ENCODE measurements around the gene MERTK. TPM values are rescaled to one million over a fixed set of nuclear protein-coding genes. Genes with fewer than 3 reads are reported as not detected.

The MERTK gene
- total RNA-seq, 5 donors from 2014 or later (not counting 1 experiment from before 2014, with no cell fraction given) = 0.12 to 0.73 (median 0.33) TPM

DNA sequence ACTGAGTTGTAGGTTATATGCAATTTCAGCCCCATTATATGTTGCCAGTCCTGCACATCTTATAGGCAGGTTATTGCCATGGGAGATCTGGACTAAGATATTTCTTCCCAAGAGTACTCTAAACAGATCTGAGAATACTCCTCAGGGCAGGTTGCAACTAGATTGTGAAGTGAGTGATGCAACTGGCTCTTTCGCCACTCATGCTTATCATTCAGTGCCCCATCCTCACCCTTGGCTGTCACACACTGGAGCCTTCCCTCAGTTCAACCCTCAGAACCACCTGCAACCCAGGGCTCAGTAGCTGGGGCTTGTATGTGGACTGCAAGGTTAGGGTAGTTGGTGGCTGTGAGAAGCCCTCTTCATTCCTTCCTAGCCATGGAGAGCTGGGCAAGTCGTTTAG, 14.1 kb downstream of the MERTK start:
- no peaks in the 10 kb centered on the region for H3K27me3 ChIP-seq (replicated peaks in 1 of 2; ENCODE audit: control insufficient read depth in 2 of 2, extremely low read depth in 1 of 2, insufficient read depth in 2 of 2, low read length in 1 of 2)
- WGBS (ENCODE audit: insufficient coverage) = no CpG with 5 or more reads among the region's 2 CpGs
- no peaks in the 10 kb centered on the region for H3K9me3 ChIP-seq
- CTCF ChIA-PET = no interaction called here
- Mint-ChIP-seq H3K36me3 (no peaks in the 10 kb centered on the region), H3K27ac (no peak overlapping the region), H3K9me3 (no peaks in the 10 kb centered on the region), H3K27me3 (no peaks in the 10 kb centered on the region), H3K4me1 (no peaks in the 10 kb centered on the region), H3K4me3 (no peak overlapping the region)
- no peaks in the 10 kb centered on the region for H3K4me1 ChIP-seq (ENCODE audit: control insufficient read depth in 1 of 2, extremely low read depth in 1 of 2, insufficient read depth in 2 of 2, low read length in 2 of 2)
- POLR2A ChIA-PET = no interaction called here
- no peak overlapping the region for H3K4me3 ChIP-seq (ENCODE audit: control insufficient read depth in 1 of 2, extremely low read depth in 1 of 2, low read length in 1 of 2)
- ATAC-seq (replicated peaks in 1 of 4) (no peak), DNase-seq (no peak)
- H3K36me3 ChIP-seq (ENCODE audit: control insufficient read depth in 2 of 2, extremely low read depth in 1 of 2, insufficient read depth in 1 of 2, low read length in 1 of 2) = no peaks in the 10 kb centered on the region
- H3K27ac ChIP-seq (ENCODE audit: low read length) = no peak overlapping the region

DNA sequence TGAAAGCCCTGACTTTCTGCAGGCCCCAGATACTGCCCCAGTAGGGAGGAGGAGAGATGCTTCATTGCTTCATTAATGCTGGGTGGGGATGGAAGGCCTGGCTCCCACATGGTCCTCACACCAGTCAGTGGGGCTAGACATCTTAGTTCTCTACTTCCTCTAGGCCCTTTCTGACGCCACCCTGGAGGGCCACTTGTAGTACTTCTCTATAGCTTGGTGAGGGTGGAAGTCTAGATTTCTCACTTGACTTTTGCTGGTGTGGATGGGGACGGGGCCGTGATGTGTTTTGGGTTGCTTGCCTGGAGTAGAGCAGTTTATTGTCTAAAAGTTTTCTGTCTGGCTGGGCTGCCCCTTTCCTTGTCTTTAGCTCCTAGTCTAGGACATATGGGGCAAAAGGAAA, 18.7 kb downstream of the MERTK start:
- no peak for ATAC-seq (replicated peaks in 1 of 4)
- peaks cover 0 to 2% of the 10 kb centered on the region in 2 experiments for H3K27me3 ChIP-seq (replicated peaks in 1 of 2; ENCODE audit: control insufficient read depth in 2 of 2, extremely low read depth in 1 of 2, insufficient read depth in 2 of 2, low read length in 1 of 2)
- Mint-ChIP-seq H3K27me3 (peaks cover 0 to 8% of the 10 kb centered on the region in 2 donors), H3K27ac (no peak overlapping the region), H3K4me3 (no peak overlapping the region), H3K4me1 (no peaks in the 10 kb centered on the region), H3K9me3 (no peaks in the 10 kb centered on the region), H3K36me3 (no peaks in the 10 kb centered on the region)
- H3K27ac ChIP-seq (ENCODE audit: low read length) = no peak overlapping the region
- CTCF ChIA-PET = interaction anchor here in 1 of 2 donors (0.7 kb wide), 1 partner anchor 14 kb away, joined by 5 read pairs; no protein-coding TSS in a partner anchor
- WGBS (ENCODE audit: insufficient coverage) = 100% methylated on average over 2 of the region's 3 CpGs
- H3K4me1 ChIP-seq (ENCODE audit: control insufficient read depth in 1 of 2, extremely low read depth in 1 of 2, insufficient read depth in 2 of 2, low read length in 2 of 2) = no peaks in the 10 kb centered on the region
- no peaks in the 10 kb centered on the region for H3K9me3 ChIP-seq
- POLR2A ChIA-PET = interaction anchor here in 1 of 2 donors (0.6 kb wide), 1 partner anchor 35 kb away, joined by 5 read pairs; no protein-coding TSS in a partner anchor
- no peaks in the 10 kb centered on the region for H3K36me3 ChIP-seq (ENCODE audit: control insufficient read depth in 2 of 2, extremely low read depth in 1 of 2, insufficient read depth in 1 of 2, low read length in 1 of 2)
- no peak overlapping the region for H3K4me3 ChIP-seq (ENCODE audit: control insufficient read depth in 1 of 2, extremely low read depth in 1 of 2, low read length in 1 of 2)
- no peak for DNase-seq

DNA sequence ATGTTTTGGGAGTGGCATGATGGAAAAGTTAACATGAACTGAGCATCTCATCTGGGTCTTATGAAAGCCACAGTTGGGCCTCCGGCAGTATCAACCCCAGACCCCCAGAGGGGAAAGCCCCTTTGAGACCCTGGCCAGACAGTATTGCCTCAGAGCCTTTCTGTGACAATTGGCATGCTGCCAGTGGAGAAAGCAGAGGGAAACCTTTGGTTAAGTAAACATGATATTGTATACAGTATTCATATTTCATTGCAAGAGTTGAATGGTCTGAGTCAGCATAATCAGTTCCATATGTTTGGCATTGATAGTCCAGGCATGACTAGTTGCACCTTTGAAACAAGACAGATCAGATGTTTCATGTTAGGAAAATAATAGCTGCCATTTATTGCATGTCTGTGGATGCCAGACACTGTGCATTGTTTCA, 20.0 kb downstream of the MERTK start:
- H3K9me3 Mint-ChIP-seq = no peaks in the 10 kb centered on the region
- Histone ChIP-seq H3K4me3 (ENCODE audit: control insufficient read depth in 1 of 2, extremely low read depth in 1 of 2, low read length in 1 of 2) (no peak overlapping the region), H3K27ac (ENCODE audit: low read length) (no peak overlapping the region), H3K27me3 (replicated peaks in 1 of 2; ENCODE audit: control insufficient read depth in 2 of 2, extremely low read depth in 1 of 2, insufficient read depth in 2 of 2, low read length in 1 of 2) (peaks cover 0 to 2% of the 10 kb centered on the region in 2 experiments), H3K4me1 (ENCODE audit: control insufficient read depth in 1 of 2, extremely low read depth in 1 of 2, insufficient read depth in 2 of 2, low read length in 2 of 2) (no peaks in the 10 kb centered on the region), H3K36me3 (ENCODE audit: control insufficient read depth in 2 of 2, extremely low read depth in 1 of 2, insufficient read depth in 1 of 2, low read length in 1 of 2) (no peaks in the 10 kb centered on the region), H3K9me3 (no peaks in the 10 kb centered on the region)
- ChIA-PET CTCF (no interaction called here), POLR2A (interaction anchor here in 1 of 2 donors (0.6 kb wide), 1 partner anchor 1798 kb away, joined by 3 read pairs; no protein-coding TSS in a partner anchor)
- H3K4me3 Mint-ChIP-seq = no peak overlapping the region
- ATAC-seq (replicated peaks in 1 of 4) (no peak), DNase-seq (no peak)
- peaks cover 2 to 8% of the 10 kb centered on the region in 2 donors for H3K27me3 Mint-ChIP-seq
- H3K36me3 Mint-ChIP-seq = no peaks in the 10 kb centered on the region
- WGBS (ENCODE audit: insufficient coverage) = no CpG with 5 or more reads among the region's 1 CpG
- H3K4me1 Mint-ChIP-seq = no peaks in the 10 kb centered on the region
- H3K27ac Mint-ChIP-seq = no peak overlapping the region

DNA sequence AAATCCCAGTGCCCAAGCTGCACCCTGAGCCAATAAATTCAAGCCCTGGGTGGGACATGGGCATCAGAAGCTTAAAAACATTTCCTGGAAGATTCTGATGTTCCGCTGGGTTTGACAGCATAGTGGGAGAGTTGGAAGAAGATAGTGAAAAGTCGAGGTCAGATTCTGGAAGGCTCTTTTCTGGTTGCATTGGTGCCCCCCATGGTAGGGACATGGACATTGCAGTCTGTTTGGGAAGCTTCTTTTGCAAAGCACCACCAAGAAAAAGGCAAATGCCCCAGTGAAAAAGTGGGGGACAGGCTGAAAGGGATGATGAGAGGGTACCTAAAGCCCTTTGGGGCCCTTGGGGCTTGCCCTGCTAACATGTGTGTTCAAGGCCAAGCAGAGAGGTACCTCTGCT, 21.0 kb downstream of the MERTK start:
- WGBS (ENCODE audit: insufficient coverage) = 54% methylated on average over 2 of the region's 2 CpGs
- POLR2A ChIA-PET = no interaction called here
- DNase-seq = no peak
- Mint-ChIP-seq H3K4me1 (no peaks in the 10 kb centered on the region), H3K27ac (no peak overlapping the region), H3K4me3 (no peak overlapping the region), H3K9me3 (no peaks in the 10 kb centered on the region), H3K27me3 (peaks cover 4 to 8% of the 10 kb centered on the region in 2 donors), H3K36me3 (no peaks in the 10 kb centered on the region)
- CTCF ChIA-PET = no interaction called here
- H3K36me3 ChIP-seq (ENCODE audit: control insufficient read depth in 2 of 2, extremely low read depth in 1 of 2, insufficient read depth in 1 of 2, low read length in 1 of 2) = no peaks in the 10 kb centered on the region
- H3K4me3 ChIP-seq (ENCODE audit: control insufficient read depth in 1 of 2, extremely low read depth in 1 of 2, low read length in 1 of 2) = no peak overlapping the region
- H3K9me3 ChIP-seq = no peaks in the 10 kb centered on the region
- no peak overlapping the region for H3K27ac ChIP-seq (ENCODE audit: low read length)
- H3K27me3 ChIP-seq (replicated peaks in 1 of 2; ENCODE audit: control insufficient read depth in 2 of 2, extremely low read depth in 1 of 2, insufficient read depth in 2 of 2, low read length in 1 of 2) = peaks cover 0 to 2% of the 10 kb centered on the region in 2 experiments
- no peaks in the 10 kb centered on the region for H3K4me1 ChIP-seq (ENCODE audit: control insufficient read depth in 1 of 2, extremely low read depth in 1 of 2, insufficient read depth in 2 of 2, low read length in 2 of 2)
- no peak for ATAC-seq (replicated peaks in 1 of 4)

DNA sequence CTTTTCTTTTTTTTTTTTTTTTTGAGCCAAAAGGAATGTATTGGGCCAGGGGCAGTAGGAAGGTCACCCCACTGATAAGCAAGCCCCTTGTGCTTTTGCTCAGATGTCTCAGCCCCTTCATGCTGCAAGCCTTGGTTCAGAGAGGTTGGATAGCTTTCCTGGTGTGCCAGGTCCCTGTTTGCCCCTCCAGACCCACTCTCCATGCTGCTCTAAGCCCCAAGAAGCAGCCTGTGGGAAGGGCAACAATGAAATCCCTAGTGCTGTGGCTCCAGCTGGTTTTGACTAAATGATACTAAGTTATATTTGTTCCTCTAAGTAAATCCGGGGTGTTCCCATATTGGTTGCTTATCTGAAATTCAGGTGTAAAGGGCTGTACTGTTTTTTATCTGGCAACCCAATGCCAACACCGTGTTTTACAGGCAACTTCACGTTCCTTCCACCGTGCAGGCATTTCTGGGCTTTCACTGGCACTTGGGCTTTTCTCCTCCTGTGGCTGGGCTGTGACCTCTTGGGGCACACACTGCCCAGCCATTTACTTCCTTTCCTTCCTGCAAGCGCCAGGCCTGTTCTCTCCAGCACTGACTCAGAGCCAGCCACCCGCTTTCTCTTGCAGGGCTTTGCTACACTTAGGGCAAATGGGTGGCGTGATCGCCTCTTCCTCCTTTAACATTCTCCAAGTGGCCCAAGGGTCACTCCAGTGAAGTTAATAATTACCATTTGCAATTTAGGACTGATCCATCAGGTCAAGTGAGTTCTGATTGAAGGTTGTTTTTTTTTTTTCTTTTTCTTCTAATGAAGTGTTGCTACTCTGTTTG, 21.6 kb downstream of the MERTK start:
- no peaks in the 10 kb centered on the region for H3K4me1 Mint-ChIP-seq
- 91% methylated on average over 5 of the region's 8 CpGs for WGBS (ENCODE audit: insufficient coverage)
- no peak overlapping the region for H3K4me3 ChIP-seq (ENCODE audit: control insufficient read depth in 1 of 2, extremely low read depth in 1 of 2, low read length in 1 of 2)
- H3K27ac Mint-ChIP-seq = no peak overlapping the region
- ATAC-seq (replicated peaks in 1 of 4) (no peak), DNase-seq (no peak)
- H3K36me3 ChIP-seq (ENCODE audit: control insufficient read depth in 2 of 2, extremely low read depth in 1 of 2, insufficient read depth in 1 of 2, low read length in 1 of 2) = no peaks in the 10 kb centered on the region
- H3K4me1 ChIP-seq (ENCODE audit: control insufficient read depth in 1 of 2, extremely low read depth in 1 of 2, insufficient read depth in 2 of 2, low read length in 2 of 2) = no peaks in the 10 kb centered on the region
- no peaks in the 10 kb centered on the region for H3K9me3 Mint-ChIP-seq
- no peaks in the 10 kb centered on the region for H3K9me3 ChIP-seq
- ChIA-PET CTCF (no interaction called here), POLR2A (no interaction called here)
- peaks cover 8% of the 10 kb centered on the region in 2 donors for H3K27me3 Mint-ChIP-seq
- no peak overlapping the region for H3K4me3 Mint-ChIP-seq
- no peak overlapping the region for H3K27ac ChIP-seq (ENCODE audit: low read length)
- no peaks in the 10 kb centered on the region for H3K36me3 Mint-ChIP-seq
- H3K27me3 ChIP-seq (replicated peaks in 1 of 2; ENCODE audit: control insufficient read depth in 2 of 2, extremely low read depth in 1 of 2, insufficient read depth in 2 of 2, low read length in 1 of 2) = peaks cover 0 to 6% of the 10 kb centered on the region in 2 experiments

DNA sequence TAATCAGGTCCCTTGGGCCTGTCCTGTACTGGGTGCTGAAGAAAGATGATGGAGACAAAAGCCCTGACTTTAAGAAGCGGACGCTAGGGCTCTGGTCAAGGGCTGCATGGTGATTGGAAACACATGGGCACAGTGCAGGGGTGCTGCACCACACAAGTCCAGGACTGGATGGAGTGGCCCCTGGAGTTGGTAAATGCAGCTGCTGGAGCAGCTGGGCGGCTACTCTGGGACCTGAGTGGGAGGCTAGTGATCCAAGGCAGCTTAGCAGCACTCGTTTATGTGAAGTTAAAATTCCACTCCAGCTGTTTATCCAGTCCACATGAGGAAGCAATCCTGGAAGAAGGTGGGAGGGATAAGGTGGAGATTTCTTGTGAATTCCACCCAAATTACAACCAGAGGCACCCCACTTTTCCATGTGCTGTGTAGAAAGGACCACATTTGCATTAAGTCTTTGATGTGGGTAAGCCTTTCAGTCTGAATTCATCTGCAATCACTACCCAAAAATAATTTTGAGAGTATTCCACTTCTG, 24.9 kb downstream of the MERTK start:
- Mint-ChIP-seq H3K4me3 (no peak overlapping the region), H3K4me1 (no peaks in the 10 kb centered on the region), H3K36me3 (no peaks in the 10 kb centered on the region), H3K9me3 (no peaks in the 10 kb centered on the region), H3K27me3 (peaks cover 3 to 12% of the 10 kb centered on the region in 2 donors), H3K27ac (no peak overlapping the region)
- no peaks in the 10 kb centered on the region for H3K9me3 ChIP-seq
- peaks cover 0 to 14% of the 10 kb centered on the region in 2 experiments for H3K27me3 ChIP-seq (replicated peaks in 1 of 2; ENCODE audit: control insufficient read depth in 2 of 2, extremely low read depth in 1 of 2, insufficient read depth in 2 of 2, low read length in 1 of 2)
- no peak overlapping the region for H3K4me3 ChIP-seq (ENCODE audit: control insufficient read depth in 1 of 2, extremely low read depth in 1 of 2, low read length in 1 of 2)
- no peaks in the 10 kb centered on the region for H3K36me3 ChIP-seq (ENCODE audit: control insufficient read depth in 2 of 2, extremely low read depth in 1 of 2, insufficient read depth in 1 of 2, low read length in 1 of 2)
- ChIA-PET CTCF (no interaction called here), POLR2A (no interaction called here)
- no peak for DNase-seq
- 88% methylated on average over 2 of the region's 4 CpGs for WGBS (ENCODE audit: insufficient coverage)
- ATAC-seq (replicated peaks in 1 of 4) = no peak
- H3K4me1 ChIP-seq (ENCODE audit: control insufficient read depth in 1 of 2, extremely low read depth in 1 of 2, insufficient read depth in 2 of 2, low read length in 2 of 2) = no peaks in the 10 kb centered on the region
- H3K27ac ChIP-seq (ENCODE audit: low read length) = no peak overlapping the region
